ENCODE measurements around the gene RGS5. TPM values are rescaled to one million over a fixed set of nuclear protein-coding genes. Genes with fewer than 3 reads are reported as not detected.

RGS5 gene
- total RNA-seq, 1 experiment from 2014 or later: 4.6 TPM

GRCh38 chr1:163165119-163165518, 37.6 kb downstream of the RGS5 start:
- DNase-seq (ENCODE audit: low read depth, low spot score): no peak
- Histone ChIP-seq H3K27me3 (ENCODE audit: insufficient read depth, low read length) (no peaks in the 10 kb centered on the region), H3K4me2 (ENCODE audit: low read length) (no peak overlapping the region), H4K20me1 (ENCODE audit: insufficient read depth) (no peaks in the 10 kb centered on the region), H3K9me2 (ENCODE audit: insufficient read depth) (no peaks in the 10 kb centered on the region), H3K27ac (ENCODE audit: low read depth, low read length) (no peak overlapping the region), H3K4me1 (ENCODE audit: control insufficient read depth in 1 of 2, insufficient read depth in 2 of 2, low read length in 2 of 2) (peaks cover 17 to 23% of the 10 kb centered on the region in 2 experiments), H3K79me2 (ENCODE audit: insufficient read depth, low read length) (no peaks in the 10 kb centered on the region), H3K4me3 (replicated peaks in 1 of 2; ENCODE audit: low read depth in 1 of 2, low read length in 2 of 2) (no peak overlapping the region), H3K9ac (ENCODE audit: low read length) (no peak overlapping the region), H2AFZ (ENCODE audit: low read depth, low read length, poor library complexity, severe bottlenecking) (no peak overlapping the region), H3K36me3 (ENCODE audit: control insufficient read depth in 1 of 2, insufficient read depth in 2 of 2, low read length in 2 of 2) (no peaks in the 10 kb centered on the region), H3K9me3 (ENCODE audit: control insufficient read depth in 1 of 2, insufficient read depth in 1 of 2, low read depth in 1 of 2, low read length in 2 of 2) (no peaks in the 10 kb centered on the region)
- intact Hi-C loops (cut with micrococcal nuclease): no loop called here
- no TSS peak for BruUV-seq (replicated peaks)
- ATAC-seq: no peak
- POLR2A ChIA-PET: no interaction called here
- CTCF ChIA-PET: no interaction called here
- TF ChIP-seq, protein P1, sequence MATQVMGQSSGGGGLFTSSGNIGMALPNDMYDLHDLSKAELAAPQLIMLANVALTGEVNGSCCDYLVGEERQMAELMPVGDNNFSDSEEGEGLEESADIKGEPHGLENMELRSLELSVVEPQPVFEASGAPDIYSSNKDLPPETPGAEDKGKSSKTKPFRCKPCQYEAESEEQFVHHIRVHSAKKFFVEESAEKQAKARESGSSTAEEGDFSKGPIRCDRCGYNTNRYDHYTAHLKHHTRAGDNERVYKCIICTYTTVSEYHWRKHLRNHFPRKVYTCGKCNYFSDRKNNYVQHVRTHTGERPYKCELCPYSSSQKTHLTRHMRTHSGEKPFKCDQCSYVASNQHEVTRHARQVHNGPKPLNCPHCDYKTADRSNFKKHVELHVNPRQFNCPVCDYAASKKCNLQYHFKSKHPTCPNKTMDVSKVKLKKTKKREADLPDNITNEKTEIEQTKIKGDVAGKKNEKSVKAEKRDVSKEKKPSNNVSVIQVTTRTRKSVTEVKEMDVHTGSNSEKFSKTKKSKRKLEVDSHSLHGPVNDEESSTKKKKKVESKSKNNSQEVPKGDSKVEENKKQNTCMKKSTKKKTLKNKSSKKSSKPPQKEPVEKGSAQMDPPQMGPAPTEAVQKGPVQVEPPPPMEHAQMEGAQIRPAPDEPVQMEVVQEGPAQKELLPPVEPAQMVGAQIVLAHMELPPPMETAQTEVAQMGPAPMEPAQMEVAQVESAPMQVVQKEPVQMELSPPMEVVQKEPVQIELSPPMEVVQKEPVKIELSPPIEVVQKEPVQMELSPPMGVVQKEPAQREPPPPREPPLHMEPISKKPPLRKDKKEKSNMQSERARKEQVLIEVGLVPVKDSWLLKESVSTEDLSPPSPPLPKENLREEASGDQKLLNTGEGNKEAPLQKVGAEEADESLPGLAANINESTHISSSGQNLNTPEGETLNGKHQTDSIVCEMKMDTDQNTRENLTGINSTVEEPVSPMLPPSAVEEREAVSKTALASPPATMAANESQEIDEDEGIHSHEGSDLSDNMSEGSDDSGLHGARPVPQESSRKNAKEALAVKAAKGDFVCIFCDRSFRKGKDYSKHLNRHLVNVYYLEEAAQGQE (IDR thresholded peaks at IDR 0.05; ENCODE audit: low read depth): no peak
- TF ChIP-seq EZH2phosphoT487 (IDR thresholded peaks at IDR 0.05; ENCODE audit: borderline replicate concordance): no peak
- TF ChIP-seq TCF7L2 (IDR thresholded peaks at IDR 0.05; ENCODE audit: borderline replicate concordance, extremely low read depth, insufficient read depth, insufficient read length): no peak
- TF ChIP-seq RAD21 (IDR thresholded peaks at IDR 0.05; ENCODE audit: low read depth): no peak
- no peak for TF ChIP-seq POLR2AphosphoS5 (IDR thresholded peaks at IDR 0.05; ENCODE audit: low read depth, low read length)
- TF ChIP-seq SRF (IDR thresholded peaks at IDR 0.05; ENCODE audit: low read depth): no peak
- TF ChIP-seq CEBPB (IDR thresholded peaks at IDR 0.05; ENCODE audit: low read depth): no peak
- TF ChIP-seq EZH2 (IDR thresholded peaks at IDR 0.05): no peak
- no peak for TF ChIP-seq FOSL1 (IDR thresholded peaks at IDR 0.05; ENCODE audit: low read depth)
- no peak for TF ChIP-seq EGR1 (IDR thresholded peaks at IDR 0.05; ENCODE audit: low read depth)
- no peak for TF ChIP-seq JUND (IDR thresholded peaks at IDR 0.05)
- TF ChIP-seq, protein P2, sequence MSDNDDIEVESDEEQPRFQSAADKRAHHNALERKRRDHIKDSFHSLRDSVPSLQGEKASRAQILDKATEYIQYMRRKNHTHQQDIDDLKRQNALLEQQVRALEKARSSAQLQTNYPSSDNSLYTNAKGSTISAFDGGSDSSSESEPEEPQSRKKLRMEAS (IDR thresholded peaks at IDR 0.05): no peak
- no peak for TF ChIP-seq ZBTB33 (IDR thresholded peaks at IDR 0.05; ENCODE audit: extremely low read depth, insufficient replicate concordance, low read length)
- no peak for TF ChIP-seq POLR2A (IDR thresholded peaks at IDR 0.05; ENCODE audit: borderline replicate concordance, extremely low read depth, insufficient read depth, insufficient read length)
- no peak for TF ChIP-seq SP1 (IDR thresholded peaks at IDR 0.05; ENCODE audit: low read depth)
- TF ChIP-seq ZFX (IDR thresholded peaks at IDR 0.05): no peak
- no peak for TF ChIP-seq YY1 (IDR thresholded peaks at IDR 0.05; ENCODE audit: extremely low read depth, insufficient replicate concordance, low read depth, low read length)
- TF ChIP-seq ZNF274 (IDR thresholded peaks at IDR 0.05; ENCODE audit: low read depth, low read length): no peak
- TF ChIP-seq ELF1 (IDR thresholded peaks at IDR 0.05; ENCODE audit: borderline replicate concordance, low read depth): no peak
- TF ChIP-seq CBX3 (IDR thresholded peaks at IDR 0.05; ENCODE audit: low read depth): no peak
- RAD21 ChIA-PET (ENCODE audit: low non-redundant PET in 1 of 2, low total read pairs in 2 of 2, uncharacterized antibody in 2 of 2, unreplicated experiment in 2 of 2): no interaction called here

Measured in HCT116 (cell line).